Measurements from ENCODE around the gene NPS. TPM values are rescaled to one million over a fixed set of nuclear protein-coding genes. Genes with fewer than 3 reads are reported as not detected.

The NPS gene
- total and polyA plus RNA-seq, 5 donors from 2014 or later = not detected

DNA sequence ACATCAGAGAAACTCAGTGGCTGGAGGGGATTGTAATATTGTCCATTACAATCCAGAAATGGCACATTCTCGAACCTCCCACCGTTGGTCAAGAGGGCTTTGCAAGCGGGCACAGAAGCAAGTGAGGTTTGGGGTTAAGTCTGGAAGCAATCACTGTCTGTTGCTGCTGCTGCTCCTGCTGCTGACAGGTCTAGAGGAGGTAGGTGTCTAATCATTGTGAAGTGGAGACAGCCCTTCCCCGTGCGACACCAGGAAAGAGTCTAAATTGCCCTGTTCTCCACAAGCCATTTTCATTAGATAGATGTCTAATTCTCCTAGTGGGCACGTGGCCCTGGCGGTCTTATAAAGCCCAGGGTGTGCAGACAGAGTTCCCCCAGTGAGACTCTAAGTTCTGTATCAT, 43.5 kb downstream of the NPS start:
- no peaks in the 10 kb centered on the region for H3K4me1 Mint-ChIP-seq
- H3K4me1 ChIP-seq (ENCODE audit: control insufficient read depth, insufficient read depth, low read length, poor library complexity, severe bottlenecking) = no peaks in the 10 kb centered on the region
- H3K27ac Mint-ChIP-seq = no peak overlapping the region
- H3K4me3 Mint-ChIP-seq = no peak overlapping the region
- no peaks in the 10 kb centered on the region for H3K27me3 ChIP-seq (ENCODE audit: control insufficient read depth, insufficient read depth, low read length)
- ATAC-seq (ENCODE audit: low read depth in 2 of 2) (no peak), DNase-seq (no peak)
- H3K27me3 Mint-ChIP-seq = no peaks in the 10 kb centered on the region
- H3K27ac ChIP-seq (ENCODE audit: insufficient read depth, low read length, poor library complexity, severe bottlenecking) = no peak overlapping the region
- H3K36me3 ChIP-seq (ENCODE audit: control insufficient read depth, insufficient read depth, low read length) = no peaks in the 10 kb centered on the region
- no peaks in the 10 kb centered on the region for H3K36me3 Mint-ChIP-seq
- no peaks in the 10 kb centered on the region for H3K9me3 ChIP-seq (ENCODE audit: control insufficient read depth in 2 of 2, low read length in 2 of 2)
- H3K4me3 ChIP-seq (ENCODE audit: low read depth, low read length) = no peak overlapping the region
- peaks cover 0 to 5% (median 0%) of the 10 kb centered on the region in 7 donors for H3K9me3 Mint-ChIP-seq

DNA sequence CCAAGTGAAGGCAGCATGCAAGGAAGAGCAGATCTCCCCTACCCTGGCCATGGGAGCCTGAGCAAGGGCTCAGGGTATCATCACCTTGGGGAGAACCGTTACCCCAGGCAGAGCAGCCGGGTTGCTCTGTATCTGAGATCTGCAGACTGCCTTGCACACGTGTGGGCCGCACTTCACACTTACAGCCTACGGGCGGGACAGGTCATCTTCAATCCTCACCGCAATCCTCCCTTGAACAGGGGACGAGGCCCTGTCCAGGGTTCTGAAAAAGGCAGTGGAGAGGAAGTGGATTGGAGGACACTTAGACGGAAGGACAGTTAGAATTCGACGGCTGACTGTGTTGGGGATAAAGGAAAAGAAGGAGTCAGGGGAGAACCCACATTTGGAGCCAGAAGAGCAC, 51.4 kb downstream of the NPS start:
- Mint-ChIP-seq H3K4me1 (no peaks in the 10 kb centered on the region), H3K36me3 (no peaks in the 10 kb centered on the region), H3K27me3 (no peaks in the 10 kb centered on the region), H3K27ac (no peak overlapping the region), H3K4me3 (no peak overlapping the region), H3K9me3 (peaks cover 0 to 6% (median 0%) of the 10 kb centered on the region in 7 donors)
- DNase-seq = no peak
- H3K4me1 ChIP-seq (ENCODE audit: control insufficient read depth, insufficient read depth, low read length, poor library complexity, severe bottlenecking) = no peaks in the 10 kb centered on the region
- H3K4me3 ChIP-seq (ENCODE audit: low read depth, low read length) = no peak overlapping the region
- no peak overlapping the region for H3K27ac ChIP-seq (ENCODE audit: insufficient read depth, low read length, poor library complexity, severe bottlenecking)
- no peaks in the 10 kb centered on the region for H3K9me3 ChIP-seq (ENCODE audit: control insufficient read depth in 2 of 2, low read length in 2 of 2)
- H3K27me3 ChIP-seq (ENCODE audit: control insufficient read depth, insufficient read depth, low read length) = no peaks in the 10 kb centered on the region
- no peak for ATAC-seq (ENCODE audit: low read depth in 2 of 2)
- H3K36me3 ChIP-seq (ENCODE audit: control insufficient read depth, insufficient read depth, low read length) = no peaks in the 10 kb centered on the region

Other genes with a start within 250 kb of the NPS start
- not detected for gene FOXI2, start 187.9 kb downstream of the NPS start, total RNA-seq
- not detected for gene FOXI2, start 187.9 kb downstream of the NPS start, polyA plus RNA-seq